Measurements from ENCODE around the gene ABRAXAS1. TPM values are rescaled to one million over a fixed set of nuclear protein-coding genes. Genes with fewer than 3 reads are reported as not detected.

ABRAXAS1 gene
- total RNA-seq, 1 experiment from 2014 or later, result 24.7 TPM

- no peak overlapping the region for H3K4me2 ChIP-seq (ENCODE audit: insufficient read depth, insufficient read length, low read length)
- no peak overlapping the region for H4K91ac ChIP-seq (ENCODE audit: insufficient read length, low read depth, low read length)
- H4K20me1 ChIP-seq (ENCODE audit: control insufficient read depth, insufficient read depth, insufficient read length), result no peaks in the 10 kb centered on the region
- no peaks in the 10 kb centered on the region for H3K23me2 ChIP-seq (ENCODE audit: insufficient read length, low read depth, low read length, poor library complexity, severe bottlenecking)
- Mint-ChIP-seq H3K36me3 (ENCODE audit: insufficient read depth in 1 of 3, low read depth in 3 of 3) (peaks cover 0 to 5% (median 2%) of the 10 kb centered on the region in 3 experiments; a peak in 2 of 7 replicates), H3K27me3 (ENCODE audit: low read depth) (no peaks in the 10 kb centered on the region; the same call in 1 of the 2 replicates), H3K9me3 (no peaks in the 10 kb centered on the region; a peak in 1 of 5 replicates), H3K27ac (no peak overlapping the region), H3K4me3 (no peak overlapping the region), H3K4me1 (peaks cover 0 to 3% of the 10 kb centered on the region in 2 experiments; a peak in 2 of 4 replicates)
- H3K79me2 ChIP-seq (ENCODE audit: insufficient read depth, low read length), result no peaks in the 10 kb centered on the region
- no peak overlapping the region for H3K56ac ChIP-seq (ENCODE audit: insufficient read length, low read depth, low read length)
- no peak overlapping the region for H2BK20ac ChIP-seq (ENCODE audit: low read depth, low read length, poor library complexity, severe bottlenecking)
- no CpG with 5 or more reads among the region's 10 CpGs for WGBS (ENCODE audit: extremely low coverage, insufficient read length, low lambda C conversion rate)
- no peak for TF ChIP-seq CTCF (conservative IDR thresholded peaks at IDR 0.05)
- H2AFZ ChIP-seq (ENCODE audit: low read length), result no peak overlapping the region
- H2BK5ac ChIP-seq (ENCODE audit: insufficient read length, low read length), result no peak overlapping the region
- H3K18ac ChIP-seq (ENCODE audit: insufficient read length, low read depth, low read length), result no peak overlapping the region
- H4K5ac ChIP-seq (ENCODE audit: insufficient read length, low read depth, low read length), result no peak overlapping the region
- H3K27ac ChIP-seq (ENCODE audit: insufficient read length, low read depth, low read length), result no peak overlapping the region
- H3K9ac ChIP-seq (ENCODE audit: extremely low read depth, insufficient read length, low read length), result no peak overlapping the region
- no peak for DNase-seq
- no peak overlapping the region for H2BK12ac ChIP-seq (ENCODE audit: insufficient read length, low read depth, low read length)
- H3K4me1 ChIP-seq (ENCODE audit: insufficient read depth, low read length), result no peaks in the 10 kb centered on the region; the same call in 1 of the 2 replicates
- H3K79me1 ChIP-seq (ENCODE audit: insufficient read depth, low read depth, low read length, poor library complexity, severe bottlenecking), result no peaks in the 10 kb centered on the region
- H2BK120ac ChIP-seq (ENCODE audit: low read depth, low read length, poor library complexity, severe bottlenecking), result no peak overlapping the region
- H3T11ph ChIP-seq (ENCODE audit: low read length), result no peak overlapping the region
- no peak overlapping the region for H3K23ac ChIP-seq (ENCODE audit: insufficient read length, low read depth, low read length)
- H2BK15ac ChIP-seq (ENCODE audit: low read depth, low read length), result no peak overlapping the region
- H3K9me3 ChIP-seq (ENCODE audit: control insufficient read depth, low read depth, low read length), result no peaks in the 10 kb centered on the region
- H3K4ac ChIP-seq (ENCODE audit: low read depth, low read length), result no peak overlapping the region
- no peaks in the 10 kb centered on the region for H3K27me3 ChIP-seq (ENCODE audit: insufficient read depth, low read length)
- no peak overlapping the region for H3K14ac ChIP-seq (ENCODE audit: insufficient read depth, low read length)
- H4K8ac ChIP-seq (replicated peaks; ENCODE audit: insufficient read length, low read depth, low read length), result no peak overlapping the region
- no peak overlapping the region for H2AK5ac ChIP-seq (ENCODE audit: insufficient read length, low read length)
These were observed 20.1 kb upstream of the ABRAXAS1 start for GRCh38 chr4:83504996-83505395.
